Prostate gland (tissue), 2 donors: ENCODE results near the gene MRAP. TPM values are rescaled to one million over a fixed set of nuclear protein-coding genes. Genes with fewer than 3 reads are reported as not detected.

Source experiments
- DNase-seq: peaks from one replicate; pipeline ENCODE4 v3.0.0-alpha.2; 2019; ENCODE audit warnings: low spot score
- H3K27ac ChIP-seq, 2 donors: fragments of 200-600 bp; sonication (generic); 2 replicates each; pipeline ENCODE4 v1.5.1; 2017 to 2019
- H3K27me3 ChIP-seq: fragments of 200-600 bp; sonication (generic); replicated peaks from 2 replicates; pipeline ENCODE4 v1.5.1; 2019; ENCODE audit not compliant: insufficient read depth
- H3K36me3 ChIP-seq, 2 donors: fragments of 200-600 bp; sonication (generic); 1 replicate in 1 of 2; 2 replicates in 1 of 2; pipeline versions ENCODE4 v1.5.1 to v1.8.1; 2017 to 2019
- H3K4me1 ChIP-seq: fragments of 200-600 bp; sonication (generic); replicated peaks from 2 replicates; pipeline ENCODE4 v1.5.1; 2019
- H3K4me3 ChIP-seq, 2 donors: fragments of 200-600 bp; sonication (generic); 2 replicates each; pipeline ENCODE4 v1.5.1; 2017 to 2019
- H3K9me3 ChIP-seq: fragments of 200-600 bp; sonication (generic); 2 replicates; pipeline ENCODE4 v1.5.1; 2017
- CTCF ChIP-seq, 4 experiments: fragments of 200-600 bp in 2 of 4; fragments of 450-650 bp in 2 of 4; sonication (generic) in 2 of 4; IDR thresholded peaks; 1 replicate in 3 of 4; 2 replicates in 1 of 4; pipeline ENCODE4 v1.5.1; 2016 to 2019; ENCODE audit warnings: antibody characterized with exemption in 4 of 4, mild to moderate bottlenecking in 2 of 4, moderate library complexity in 2 of 4
- POLR2A ChIP-seq: fragments of 450-650 bp; IDR thresholded peaks from one replicate; pipeline ENCODE4 v1.6.1; 2016; ENCODE audit warnings: antibody characterized with exemption, mild to moderate bottlenecking
- POLR2AphosphoS5 ChIP-seq: sonication (generic); formaldehyde crosslinking; IDR thresholded peaks from one replicate; pipeline ENCODE4 v1.6.1; 2017; ENCODE audit warnings: antibody characterized with exemption
- WGBS: methylation state at CpG from one replicate; pipeline ENCODE4 v1.1.5; 2018; 5-methylcytosine and 5-hydroxymethylcytosine counted together
- intact Hi-C: fragments of 100-400 bp; cut with DNase I; formaldehyde crosslinking; loops from one replicate; pipeline ENCODE4 v1.14.2; 2022
- total RNA-seq, 2 donors: library from RNA; depleted of rRNA; stranded (reverse); fragments of >200 nt; gene quantifications; one replicate each; pipeline ENCODE4 v1.1.0, GENCODE V29; 2016

The MRAP gene
- total RNA-seq, 2 donors from 2014 or later: 4.7 TPM; not detected in 1

DNA sequence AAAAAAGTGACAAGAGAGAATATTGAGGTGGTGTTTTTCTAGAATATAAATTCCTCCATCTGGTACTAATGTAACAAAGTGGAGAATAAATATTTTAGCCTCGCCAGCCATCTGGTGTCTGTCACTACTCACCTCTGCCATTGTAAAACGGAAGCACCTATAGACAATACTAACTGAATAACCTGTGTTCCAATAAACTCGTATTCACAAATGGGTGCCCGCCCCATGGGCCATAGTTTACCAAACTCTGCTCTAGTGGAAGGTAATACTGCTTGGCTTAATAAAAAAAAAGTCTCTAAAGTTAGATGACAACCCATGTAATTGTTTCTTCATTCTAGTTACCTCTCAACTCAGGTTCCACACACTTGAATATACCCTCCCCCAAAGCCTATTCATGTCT, 27.9 kb upstream of the MRAP start:
- Histone ChIP-seq H3K4me3 (no peak overlapping the region), H3K4me1 (no peaks in the 10 kb centered on the region), H3K9me3 (no peaks in the 10 kb centered on the region), H3K27ac (no peak overlapping the region), H3K27me3 (no peaks in the 10 kb centered on the region), H3K36me3 (no peaks in the 10 kb centered on the region)
- no peak for DNase-seq
- no peak for TF ChIP-seq POLR2A
- no peak for TF ChIP-seq POLR2AphosphoS5
- TF ChIP-seq CTCF (IDR thresholded peaks at IDR 0.05): no peak
- intact Hi-C loops: loop anchor here (10.0 kb wide), 1 partner anchor 104 kb away; no protein-coding TSS in a partner anchor
- WGBS: 72% methylated on average over 4 of the region's 4 CpGs

- intact Hi-C loops: loop anchor here (5.0 to 10.0 kb wide), 2 partner anchors 51 to 98 kb away; no protein-coding TSS in a partner anchor
- no peak overlapping the region for H3K4me3 ChIP-seq
- no peaks in the 10 kb centered on the region for H3K9me3 ChIP-seq
- H3K27me3 ChIP-seq: no peaks in the 10 kb centered on the region
- no peaks in the 10 kb centered on the region for H3K36me3 ChIP-seq
- peaks cover 15% of the 10 kb centered on the region for H3K4me1 ChIP-seq
- WGBS: 92% methylated on average over 4 of the region's 4 CpGs
- TF ChIP-seq POLR2AphosphoS5 (no peak), CTCF (IDR thresholded peaks at IDR 0.05) (no peak), POLR2A (no peak)
- no peak for DNase-seq
- no peak overlapping the region for H3K27ac ChIP-seq
These were observed 22.0 kb upstream of the MRAP start for GRCh38 chr21:32276671-32277070.

DNA sequence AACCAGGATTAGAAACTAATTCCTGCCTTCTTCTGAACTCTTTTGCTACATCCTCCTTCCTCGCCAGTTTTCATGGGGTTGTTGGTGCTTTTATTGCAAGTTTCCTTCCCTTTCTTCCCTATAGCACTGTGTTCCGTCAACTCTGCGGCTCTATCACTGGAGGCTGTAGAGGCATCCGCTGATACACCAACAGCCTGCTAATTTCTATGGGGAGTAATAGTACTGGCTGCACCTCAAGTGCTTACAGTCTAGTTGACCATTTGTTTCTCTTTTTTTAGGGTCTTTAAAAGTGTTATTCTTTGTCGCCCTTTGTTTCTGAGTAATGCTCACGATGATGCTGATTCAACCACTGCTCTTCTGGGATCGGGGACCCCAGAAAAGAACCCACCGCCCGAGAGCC, 20.6 kb upstream of the MRAP start:
- TF ChIP-seq POLR2A (no peak), CTCF (IDR thresholded peaks at IDR 0.05) (no peak), POLR2AphosphoS5 (no peak)
- Histone ChIP-seq H3K27ac (peak overlapping the region; percentile 57 to 60), H3K9me3 (no peaks in the 10 kb centered on the region), H3K4me3 (peak overlapping the region; percentile 72 to 74), H3K4me1 (peaks cover 15% of the 10 kb centered on the region), H3K27me3 (no peaks in the 10 kb centered on the region), H3K36me3 (no peaks in the 10 kb centered on the region)
- no peak for DNase-seq
- 2% methylated on average over 9 of the region's 9 CpGs for WGBS
- intact Hi-C loops: loop anchor here (5.0 to 10.0 kb wide), 2 partner anchors 49 to 97 kb away; no protein-coding TSS in a partner anchor

GRCh38 chr21:32278518-32279376, 19.9 kb upstream of the MRAP start, which contains the start of gene MIS18A:
Gene MIS18A, minus strand, starts transcription at chr21:32279049. Its CDS starts 35 bp downstream, at chr21:32279014.
- H3K27ac ChIP-seq: peak within 1 kb of the TSS; percentile 60 to 71
- H3K27me3 ChIP-seq: no peaks in the 10 kb centered on the region
- peak in 3 of 4 experiments; percentile 10 to 50 (median 40) for TF ChIP-seq CTCF (IDR thresholded peaks at IDR 0.05)
- peak; percentile 99 for TF ChIP-seq POLR2AphosphoS5
- TF ChIP-seq POLR2A: peak; percentile 80
- no peaks in the 10 kb centered on the region for H3K9me3 ChIP-seq
- peak within 1 kb of the TSS; percentile 72 to 74 for H3K4me3 ChIP-seq
- WGBS: 0% methylated on average over 68 of the region's 69 CpGs
- intact Hi-C loops: loop anchor here (5.0 to 10.0 kb wide), 2 partner anchors 49 to 96 kb away; no protein-coding TSS in a partner anchor
- no peaks in the 10 kb centered on the region for H3K36me3 ChIP-seq
- DNase-seq: peak; percentile 91
- peaks cover 15% of the 10 kb centered on the region for H3K4me1 ChIP-seq
